CD14-positive monocyte (primary cell): ENCODE results near the gene AKTIP. TPM values are rescaled to one million over a fixed set of nuclear protein-coding genes. Genes with fewer than 3 reads are reported as not detected.
"Not testable (repeated sequence)": the region's sequence is repeated elsewhere in the genome, so short reads cannot be mapped to it uniquely, and the experiment has no call there.

Experiments used
- DNase-seq, 3 donors: peaks; one replicate each; pipeline ENCODE4 v3.0.0-alpha.2; 2011 to 2022
- H2AFZ ChIP-seq: 2 replicates; pipeline ENCODE4 v1.6.0; 2012; ENCODE audit warnings: mild to moderate bottlenecking, low read depth, low read length, inconsistent platforms; ENCODE audit not compliant: insufficient read depth, poor library complexity, severe bottlenecking
- H3K27ac ChIP-seq, 2 donors: 1 replicate in 1 of 2; 2 replicates in 1 of 2; pipeline ENCODE4 v1.5.1; 2012 to 2013; ENCODE audit warnings: low read length in 2 of 2, control low read depth in 1 of 2, inconsistent platforms in 1 of 2, low read depth in 1 of 2, mild to moderate bottlenecking in 1 of 2
- H3K27me3 ChIP-seq, 2 donors: one replicate each; pipeline versions ENCODE4 v1.6.0 to v1.6.1; 2011 to 2013; ENCODE audit warnings: low read length in 2 of 2; ENCODE audit not compliant: control insufficient read depth in 2 of 2, insufficient read depth in 2 of 2
- H3K36me3 ChIP-seq, 2 donors: replicated peaks in 1 of 2; 1 replicate in 1 of 2; 2 replicates in 1 of 2; pipeline versions ENCODE4 v1.5.1 to v1.6.1; 2012 to 2013; ENCODE audit warnings: low read length in 2 of 2, control low read depth in 1 of 2, inconsistent platforms in 1 of 2, mild to moderate bottlenecking in 1 of 2; ENCODE audit not compliant: insufficient read depth in 2 of 2, control insufficient read depth in 1 of 2
- H3K4me1 ChIP-seq, 2 donors: 1 replicate in 1 of 2; 2 replicates in 1 of 2; pipeline versions ENCODE4 v1.5.1 to v1.6.1; 2012 to 2013; ENCODE audit warnings: low read length in 2 of 2, control low read depth in 1 of 2, inconsistent platforms in 1 of 2, mild to moderate bottlenecking in 1 of 2, moderate library complexity in 1 of 2; ENCODE audit not compliant: insufficient read depth in 2 of 2, control insufficient read depth in 1 of 2
- H3K4me2 ChIP-seq: replicated peaks from 2 replicates; pipeline ENCODE3; 2012; ENCODE audit warnings: low read length, moderate library complexity, mild to moderate bottlenecking; ENCODE audit not compliant: poor library complexity, severe bottlenecking; ENCODE audit errors: extremely low read depth
- H3K4me3 ChIP-seq, 3 experiments: fragments of 200-600 bp in 1 of 3; sonication (generic) in 1 of 3; replicated peaks in 1 of 3; 1 replicate in 2 of 3; 2 replicates in 1 of 3; pipeline ENCODE4 v1.5.1; 2011 to 2013; ENCODE audit warnings: low read length in 3 of 3, mild to moderate bottlenecking in 3 of 3, control low read depth in 2 of 3, low read depth in 2 of 3, inconsistent platforms in 1 of 3, moderate library complexity in 1 of 3
- H3K79me2 ChIP-seq: 2 replicates; pipeline ENCODE4 v1.6.0; 2012; ENCODE audit warnings: mild to moderate bottlenecking, control low read depth, inconsistent platforms, low read length, moderate library complexity; ENCODE audit not compliant: insufficient read depth
- H3K9ac ChIP-seq: 2 replicates; pipeline ENCODE4 v1.6.0; 2017; ENCODE audit warnings: low read length, mild to moderate bottlenecking; ENCODE audit not compliant: insufficient read depth, poor library complexity, severe bottlenecking
- H3K9me3 ChIP-seq, 2 donors: replicated peaks in 1 of 2; 1 replicate in 1 of 2; 2 replicates in 1 of 2; pipeline versions ENCODE4 v1.5.1 to v1.6.1; 2012 to 2013; ENCODE audit warnings: low read length in 2 of 2, control low read depth in 1 of 2; ENCODE audit not compliant: control insufficient read depth in 1 of 2, insufficient read depth in 1 of 2
- H4K20me1 ChIP-seq: 2 replicates; pipeline ENCODE4 v1.6.0; 2012; ENCODE audit warnings: mild to moderate bottlenecking, low read length, control low read depth, moderate library complexity; ENCODE audit not compliant: insufficient read depth
- H3K27ac Mint-ChIP-seq, 7 donors: one replicate each; pipeline ENCODE4 v1.8.0; 2020; ENCODE audit warnings: mild to moderate bottlenecking in 7 of 7, mixed read lengths in 7 of 7, moderate library complexity in 6 of 7, inconsistent platforms in 2 of 7
- H3K27me3 Mint-ChIP-seq, 3 donors: one replicate each; pipeline ENCODE4 v1.8.0; 2021 to 2022; ENCODE audit warnings: low read depth in 3 of 3, mild to moderate bottlenecking in 3 of 3, mixed read lengths in 3 of 3, moderate library complexity in 3 of 3, inconsistent platforms in 1 of 3
- H3K36me3 Mint-ChIP-seq, 2 donors: one replicate each; pipeline ENCODE4 v1.8.0; 2020; ENCODE audit warnings: mixed read lengths in 2 of 2, inconsistent platforms in 1 of 2, mild to moderate bottlenecking in 1 of 2
- H3K4me1 Mint-ChIP-seq: one replicate; pipeline ENCODE4 v1.8.0; 2020; ENCODE audit warnings: mild to moderate bottlenecking, mixed read lengths
- H3K4me3 Mint-ChIP-seq, 2 donors: one replicate each; pipeline ENCODE4 v1.8.0; 2020; ENCODE audit warnings: mild to moderate bottlenecking in 2 of 2, mixed read lengths in 2 of 2, moderate library complexity in 1 of 2
- H3K9me3 Mint-ChIP-seq, 7 donors: one replicate each; pipeline ENCODE4 v1.8.0; 2020 to 2022; ENCODE audit warnings: mixed read lengths in 7 of 7, mild to moderate bottlenecking in 6 of 7, moderate library complexity in 6 of 7, inconsistent platforms in 2 of 7
- WGBS: methylation state at CpG from one replicate; pipeline ENCODE4 v1.1.5; 2013; ENCODE audit warnings: missing lambda C conversion rate; ENCODE audit not compliant: insufficient coverage; 5-methylcytosine and 5-hydroxymethylcytosine counted together
- intact Hi-C, 2 donors: fragments of 100-400 bp; cut with micrococcal nuclease; formaldehyde crosslinking; loops; one replicate each; pipeline versions ENCODE4 v1.15.0 to v1.15.1; 2023
- polyA plus RNA-seq, 3 donors: library from polyadenylated mRNA; depleted of rRNA in 1 of 3; unstranded in 2 of 3; stranded (reverse) in 1 of 3; fragments of 300-500 nt in 2 of 3; fragments of >200 nt in 1 of 3; fragmentation: Illumina TruSeq in 2 of 3; gene quantifications; 1 replicate in 2 of 3; 2 replicates in 1 of 3; pipeline ENCODE4 v1.2.3, GENCODE V29; 2012 to 2021
- TF ChIP-seq, protein P1 (sequence below): fragments of 200-600 bp; IDR thresholded peaks from one replicate; pipeline ENCODE4 v1.8.0; 2022; ENCODE audit warnings: antibody characterized with exemption, mild to moderate bottlenecking

Gene AKTIP
- polyA plus RNA-seq, 3 donors: 5.8 to 9.9 (median 8.7) TPM

DNA sequence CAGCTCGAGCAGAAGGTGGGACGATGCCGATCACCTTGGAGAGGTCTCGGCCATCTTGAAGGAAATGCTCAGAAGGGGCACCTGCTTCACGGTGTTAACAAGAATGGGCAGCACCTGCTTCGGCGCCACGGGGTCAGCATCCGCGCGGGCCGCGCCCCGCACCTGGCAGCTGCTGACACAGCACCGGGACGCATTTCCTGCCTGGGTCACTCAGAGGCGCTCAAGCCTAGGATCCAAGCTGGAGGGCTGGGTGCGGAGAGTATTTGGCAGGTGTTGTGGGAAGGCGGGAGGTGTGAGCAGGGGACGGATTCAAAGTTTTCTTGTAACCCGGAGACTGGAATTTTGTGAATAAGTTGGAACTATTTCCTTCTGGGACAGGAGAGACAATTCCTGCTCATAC, 39.3 kb upstream of the AKTIP start:
- H3K36me3 Mint-ChIP-seq: no peaks in the 10 kb centered on the region
- TF ChIP-seq, protein P1, sequence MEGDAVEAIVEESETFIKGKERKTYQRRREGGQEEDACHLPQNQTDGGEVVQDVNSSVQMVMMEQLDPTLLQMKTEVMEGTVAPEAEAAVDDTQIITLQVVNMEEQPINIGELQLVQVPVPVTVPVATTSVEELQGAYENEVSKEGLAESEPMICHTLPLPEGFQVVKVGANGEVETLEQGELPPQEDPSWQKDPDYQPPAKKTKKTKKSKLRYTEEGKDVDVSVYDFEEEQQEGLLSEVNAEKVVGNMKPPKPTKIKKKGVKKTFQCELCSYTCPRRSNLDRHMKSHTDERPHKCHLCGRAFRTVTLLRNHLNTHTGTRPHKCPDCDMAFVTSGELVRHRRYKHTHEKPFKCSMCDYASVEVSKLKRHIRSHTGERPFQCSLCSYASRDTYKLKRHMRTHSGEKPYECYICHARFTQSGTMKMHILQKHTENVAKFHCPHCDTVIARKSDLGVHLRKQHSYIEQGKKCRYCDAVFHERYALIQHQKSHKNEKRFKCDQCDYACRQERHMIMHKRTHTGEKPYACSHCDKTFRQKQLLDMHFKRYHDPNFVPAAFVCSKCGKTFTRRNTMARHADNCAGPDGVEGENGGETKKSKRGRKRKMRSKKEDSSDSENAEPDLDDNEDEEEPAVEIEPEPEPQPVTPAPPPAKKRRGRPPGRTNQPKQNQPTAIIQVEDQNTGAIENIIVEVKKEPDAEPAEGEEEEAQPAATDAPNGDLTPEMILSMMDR: no peak
- Histone ChIP-seq H3K27me3 (peaks cover 13 to 33% of the 10 kb centered on the region in 2 donors), H3K9me3 (no peaks in the 10 kb centered on the region), H3K27ac (no peak overlapping the region), H4K20me1 (no peaks in the 10 kb centered on the region), H3K9ac (no peak overlapping the region), H3K4me3 (no peak overlapping the region), H3K4me1 (no peaks in the 10 kb centered on the region), H3K36me3 (no peaks in the 10 kb centered on the region), H3K4me2 (no peak overlapping the region), H3K79me2 (no peaks in the 10 kb centered on the region), H2AFZ (no peak overlapping the region)
- H3K9me3 Mint-ChIP-seq: peaks cover 0 to 10% (median 2%) of the 10 kb centered on the region in 7 donors
- no peak for DNase-seq
- H3K27ac Mint-ChIP-seq: no peak overlapping the region
- 53% methylated on average over 18 of the region's 21 CpGs for WGBS
- H3K27me3 Mint-ChIP-seq: peaks cover 24 to 40% (median 37%) of the 10 kb centered on the region in 3 donors
- H3K4me3 Mint-ChIP-seq: no peak overlapping the region
- intact Hi-C loops: no loop called here
- no peaks in the 10 kb centered on the region for H3K4me1 Mint-ChIP-seq

DNA sequence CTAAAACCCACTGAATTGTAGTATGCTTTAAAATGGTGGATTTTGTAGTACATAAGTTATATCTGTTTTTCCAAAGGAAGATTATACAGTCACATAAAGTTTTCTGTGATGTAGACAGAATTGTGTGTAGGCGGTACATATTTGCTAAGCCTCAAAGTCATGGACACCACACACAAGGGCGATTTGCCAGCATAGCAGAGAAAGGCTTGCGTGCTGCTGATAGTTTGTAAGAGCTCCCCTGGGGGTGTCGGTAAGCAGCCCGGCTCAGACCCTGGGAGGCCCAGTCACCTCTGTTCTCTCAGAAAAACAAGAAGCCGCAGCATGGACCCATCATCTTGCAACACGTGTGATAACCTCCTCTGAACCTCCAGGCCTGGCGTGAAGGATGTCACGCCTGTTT, 38.3 kb upstream of the AKTIP start:
- Histone ChIP-seq H2AFZ (no peak overlapping the region), H3K79me2 (no peaks in the 10 kb centered on the region), H3K27ac (no peak overlapping the region), H3K9ac (no peak overlapping the region), H3K4me3 (no peak overlapping the region), H4K20me1 (no peaks in the 10 kb centered on the region), H3K4me1 (no peaks in the 10 kb centered on the region), H3K9me3 (no peaks in the 10 kb centered on the region), H3K4me2 (no peak overlapping the region), H3K27me3 (peaks cover 10 to 27% of the 10 kb centered on the region in 2 donors), H3K36me3 (no peaks in the 10 kb centered on the region)
- Mint-ChIP-seq H3K27ac (no peak overlapping the region), H3K36me3 (no peaks in the 10 kb centered on the region), H3K4me3 (no peak overlapping the region), H3K4me1 (no peaks in the 10 kb centered on the region), H3K27me3 (peaks cover 22 to 36% (median 32%) of the 10 kb centered on the region in 3 donors), H3K9me3 (peaks cover 0 to 10% (median 4%) of the 10 kb centered on the region in 7 donors)
- DNase-seq: no peak
- WGBS: 100% methylated on average over 6 of the region's 9 CpGs
- TF ChIP-seq, protein P1: no peak
- intact Hi-C loops: no loop called here

DNA sequence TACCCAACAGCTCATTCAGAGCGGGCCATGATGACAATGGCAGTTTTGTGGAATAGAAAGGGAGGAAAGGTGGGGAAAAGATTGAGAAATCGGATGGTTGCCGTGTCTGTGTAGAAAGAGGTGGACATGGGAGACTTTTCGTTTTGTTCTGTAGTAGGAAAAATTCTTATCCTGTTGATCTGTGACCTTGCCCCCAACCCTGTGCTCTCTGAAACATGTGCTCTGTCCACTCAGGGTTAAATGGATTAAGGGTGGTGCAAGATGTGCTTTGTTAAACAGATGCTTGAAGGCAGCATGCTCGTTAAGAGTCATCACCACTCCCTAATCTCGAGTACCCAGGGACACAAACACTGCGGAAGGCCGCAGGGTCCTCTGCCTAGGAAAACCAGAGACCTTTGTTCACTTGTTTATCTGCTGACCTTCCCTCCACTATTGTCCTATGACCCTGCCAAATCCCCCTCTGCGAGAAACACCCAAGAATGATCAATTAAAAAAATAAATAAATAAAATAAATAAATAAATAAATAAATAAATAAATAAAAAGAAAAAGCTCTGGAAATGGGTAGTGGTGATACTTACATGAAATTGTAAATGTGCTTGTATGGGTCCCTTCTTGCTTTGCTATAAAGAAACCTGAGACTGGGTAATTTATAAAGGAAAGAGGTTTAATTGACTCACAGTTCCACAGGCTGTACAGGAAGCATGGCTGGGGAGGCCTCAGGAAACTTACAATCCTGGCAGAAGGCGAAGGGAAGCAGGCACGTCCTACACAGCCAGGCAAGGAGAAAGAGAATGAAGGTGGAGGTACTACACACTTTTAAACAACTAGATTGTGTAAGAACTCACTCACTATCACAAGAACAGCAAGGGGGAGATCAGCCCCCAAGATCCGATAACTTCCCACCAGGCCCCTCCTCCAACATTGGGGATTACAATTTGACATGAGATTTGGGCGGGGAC, 37.0 kb upstream of the AKTIP start:
- H3K36me3 ChIP-seq, H4K20me1 ChIP-seq, intact Hi-C loops, H2AFZ ChIP-seq, H3K9ac ChIP-seq, H3K4me1 Mint-ChIP-seq, H3K9me3 ChIP-seq, DNase-seq, H3K79me2 ChIP-seq, H3K4me1 ChIP-seq, H3K4me2 ChIP-seq, H3K27ac ChIP-seq, H3K36me3 Mint-ChIP-seq, H3K27ac Mint-ChIP-seq, H3K4me3 Mint-ChIP-seq, H3K4me3 ChIP-seq: not testable (repeated sequence)
- 83% methylated on average over 2 of the region's 13 CpGs for WGBS
- Mint-ChIP-seq H3K9me3 (peaks cover 0 to 10% (median 4%) of the 10 kb centered on the region in 7 donors), H3K27me3 (peaks cover 15 to 26% (median 19%) of the 10 kb centered on the region in 3 donors)
- peaks cover 4 to 19% of the 10 kb centered on the region in 2 donors for H3K27me3 ChIP-seq
